ENCODE data around the gene SYNPR. TPM values are rescaled to one million over a fixed set of nuclear protein-coding genes. Genes with fewer than 3 reads are reported as not detected.

SYNPR gene
- total RNA-seq, 2 experiments from 2014 or later, result not detected

- ChIA-PET CTCF (no interaction called here), POLR2A (no interaction called here)
These were observed 383.1 kb downstream of the SYNPR start for GRCh38 chr3:63661242-63661641.

DNA sequence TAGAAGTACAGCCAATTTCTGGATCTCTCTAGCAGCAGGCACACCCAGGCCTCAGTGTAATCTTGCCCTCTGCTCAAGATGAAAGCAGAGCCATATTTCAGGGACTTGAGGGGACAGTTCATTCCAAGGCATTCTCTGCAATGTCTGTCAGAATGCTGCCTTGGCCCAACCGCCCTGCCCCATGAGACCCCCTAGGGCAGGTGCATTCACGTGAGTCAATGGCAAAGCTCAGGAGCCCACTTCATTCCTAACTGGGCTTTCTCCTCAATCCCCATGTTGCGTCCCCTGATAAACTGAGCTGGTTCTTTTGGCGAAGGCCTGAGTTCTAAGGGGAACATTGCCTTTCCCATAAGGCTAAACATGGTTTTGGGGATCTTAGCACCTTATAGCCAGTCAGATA is 383.9 kb downstream of the SYNPR start:
- POLR2A ChIA-PET, result no interaction called here
- CTCF ChIA-PET, result no interaction called here

- ChIA-PET CTCF (no interaction called here), POLR2A (no interaction called here)
These were observed 384.4 kb downstream of the SYNPR start for GRCh38 chr3:63662500-63662899.

All from activated CD8-positive, alpha-beta memory T cell treated with anti-CD3 and anti-CD28 coated beads for 36 hours (primary cell).